Tibial artery (tissue), 4 donors: ENCODE data around the gene SHC2.
"Not testable (repeated sequence)": the region's sequence is repeated elsewhere in the genome, so short reads cannot be mapped to it uniquely, and the experiment has no call there.

ENCODE experiments used
- DNase-seq, 2 donors: peaks; one replicate each; pipeline ENCODE4 v3.0.0-alpha.2; 2019
- H3K27ac ChIP-seq, 2 donors: fragments of 200-600 bp; sonication (generic) in 1 of 2; 1 replicate in 1 of 2; 2 replicates in 1 of 2; pipeline ENCODE4 v1.5.1; 2018 to 2019; ENCODE audit warnings: mild to moderate bottlenecking in 1 of 2
- H3K27me3 ChIP-seq, 2 donors: fragments of 200-600 bp; sonication (generic) in 1 of 2; one replicate each; pipeline versions ENCODE4 v1.5.1 to v1.6.0; 2016 to 2019
- H3K36me3 ChIP-seq, 3 donors: fragments of 200-600 bp; sonication (generic) in 2 of 3; one replicate each; pipeline ENCODE4 v1.5.1; 2016 to 2019; ENCODE audit warnings: mild to moderate bottlenecking in 2 of 3
- H3K4me1 ChIP-seq, 4 donors: fragments of 200-600 bp; sonication (generic) in 2 of 4; 1 replicate in 3 of 4; 2 replicates in 1 of 4; pipeline ENCODE4 v1.5.1; 2016 to 2019
- H3K4me3 ChIP-seq, 2 donors: fragments of 200-600 bp; sonication (generic) in 1 of 2; 1 replicate in 1 of 2; 2 replicates in 1 of 2; pipeline ENCODE4 v1.5.1; 2018 to 2019; ENCODE audit warnings: mild to moderate bottlenecking in 2 of 2
- H3K9me3 ChIP-seq, 3 donors: fragments of 200-600 bp; sonication (generic) in 1 of 3; one replicate each; pipeline ENCODE4 v1.5.1; 2016 to 2019
- CTCF ChIP-seq, 2 experiments: fragments of 200-600 bp in 1 of 2; fragments of 450-650 bp in 1 of 2; IDR thresholded peaks; one replicate each; pipeline ENCODE4 v1.5.1; 2017 to 2019; ENCODE audit warnings: antibody characterized with exemption in 2 of 2, mild to moderate bottlenecking in 1 of 2, moderate library complexity in 1 of 2
- intact Hi-C: fragments of 100-400 bp; cut with DNase I; formaldehyde crosslinking; loops from one replicate; pipeline ENCODE4 v1.15.0; 2023; ENCODE audit warnings: low total_unique reads

Gene SHC2

DNA sequence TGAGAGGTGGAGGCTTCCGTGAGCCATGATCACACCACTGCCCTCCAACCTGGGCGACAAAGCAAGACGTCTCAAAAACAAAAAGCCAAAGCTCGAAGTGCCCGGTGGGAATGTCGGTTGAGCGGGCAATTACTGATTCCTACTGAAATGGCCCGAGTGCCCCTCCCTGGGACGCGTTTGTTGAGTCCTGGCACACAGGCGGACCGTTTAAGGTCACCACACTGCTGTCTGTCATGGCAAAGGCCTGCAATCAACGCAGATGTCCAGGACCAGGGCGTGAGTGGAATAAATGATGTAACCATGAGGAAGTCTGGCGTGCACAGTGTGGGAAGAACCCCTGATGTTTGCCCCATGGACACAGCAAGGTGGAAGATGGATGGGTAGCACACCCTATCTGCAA is 32.7 kb downstream of the SHC2 start:
- Histone ChIP-seq H3K36me3 (peaks cover 0 to 16% (median 0%) of the 10 kb centered on the region in 3 donors), H3K9me3 (no peaks in the 10 kb centered on the region), H3K4me1 (no peaks in the 10 kb centered on the region), H3K27ac (no peak overlapping the region), H3K4me3 (no peak overlapping the region), H3K27me3 (peaks cover 0 to 24% of the 10 kb centered on the region in 2 donors)
- TF ChIP-seq CTCF (IDR thresholded peaks at IDR 0.05), result no peak
- DNase-seq, result no peak
- intact Hi-C loops, result no loop called here

DNA sequence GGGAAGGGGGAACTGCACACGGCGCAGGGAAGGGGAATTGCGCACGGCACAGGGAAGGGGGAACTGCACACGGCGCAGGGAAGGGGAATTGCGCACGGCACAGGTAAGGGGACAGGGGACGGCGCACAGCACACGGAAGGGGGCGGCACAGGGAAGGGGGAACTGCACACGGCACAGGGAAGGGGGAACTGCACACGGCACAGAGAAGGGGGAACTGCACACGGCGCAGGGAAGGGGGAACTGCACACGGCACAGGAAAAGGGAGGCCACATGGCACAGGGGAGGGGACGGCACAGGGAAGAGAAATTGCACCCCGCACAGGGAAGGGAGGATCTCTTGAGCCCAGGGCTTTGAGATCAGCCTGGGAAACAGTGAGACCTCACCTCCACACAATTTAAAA is 33.2 kb downstream of the SHC2 start:
- DNase-seq, H3K4me3 ChIP-seq, H3K27ac ChIP-seq, H3K9me3 ChIP-seq, intact Hi-C loops, H3K4me1 ChIP-seq: not testable (repeated sequence)
- Histone ChIP-seq H3K27me3 (peaks cover 0 to 24% of the 10 kb centered on the region in 2 donors), H3K36me3 (peaks cover 0 to 16% (median 0%) of the 10 kb centered on the region in 3 donors)

DNA sequence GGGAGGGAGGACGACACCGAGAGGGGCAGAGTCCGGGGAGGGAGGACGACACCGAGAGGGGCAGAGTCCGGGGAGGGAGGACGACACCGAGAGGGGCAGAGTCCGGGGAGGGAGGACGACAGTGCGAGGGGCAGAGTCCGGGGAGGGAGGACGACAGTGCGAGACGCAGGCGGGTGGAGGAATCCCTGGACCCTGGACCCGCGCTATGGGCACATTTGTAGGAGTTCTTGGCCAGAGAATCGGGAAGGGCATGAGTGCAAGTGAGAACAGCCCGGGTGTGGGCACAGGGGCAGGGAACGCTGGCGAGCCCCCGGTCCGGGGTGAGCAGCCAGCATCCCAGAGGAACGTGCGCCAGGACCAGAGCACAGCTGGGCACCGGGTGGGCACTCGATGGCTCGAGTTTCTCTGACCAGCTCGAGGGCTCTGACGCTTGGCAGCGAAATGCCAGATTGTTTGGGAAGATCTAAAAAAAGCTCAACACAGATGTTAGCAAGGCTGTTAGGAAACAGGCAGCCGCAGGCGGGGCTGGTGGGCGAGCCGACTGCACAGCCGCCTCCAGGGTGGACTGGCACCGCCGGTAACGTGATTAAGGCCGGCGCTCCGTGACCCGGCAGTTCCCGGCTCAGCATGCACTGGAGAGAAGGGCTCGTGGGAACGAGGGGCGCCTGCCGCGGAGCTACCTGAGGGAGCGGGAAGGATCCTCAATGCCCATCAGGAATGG is 33.9 kb downstream of the SHC2 start:
- DNase-seq, result no peak
- Histone ChIP-seq H3K27ac (no peak overlapping the region), H3K4me3 (no peak overlapping the region), H3K9me3 (no peaks in the 10 kb centered on the region), H3K27me3 (peaks cover 0 to 24% of the 10 kb centered on the region in 2 donors), H3K36me3 (peaks cover 0 to 16% (median 0%) of the 10 kb centered on the region in 3 donors), H3K4me1 (no peaks in the 10 kb centered on the region)
- intact Hi-C loops, result no loop called here
- TF ChIP-seq CTCF (IDR thresholded peaks at IDR 0.05), result no peak

DNA sequence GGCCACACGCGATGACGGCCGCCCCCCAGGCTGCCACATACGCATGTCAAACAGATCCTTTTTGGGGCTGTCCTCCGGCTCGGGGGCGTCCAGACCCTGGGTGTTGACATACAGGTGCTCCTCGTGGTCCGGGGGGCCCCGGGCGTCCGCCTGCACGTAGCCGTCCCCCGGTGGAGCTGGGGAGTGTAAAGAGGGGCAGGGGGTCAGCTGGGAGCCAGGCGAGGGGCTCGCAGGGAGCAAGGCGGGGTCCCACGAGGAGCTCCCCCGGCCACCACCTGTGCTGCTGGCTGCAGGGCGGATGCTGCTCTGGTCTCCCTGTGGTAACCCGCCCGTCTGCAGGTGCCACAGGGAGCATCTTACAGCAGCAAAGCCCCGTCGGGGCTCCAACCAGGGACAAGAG is 35.8 kb downstream of the SHC2 start:
- intact Hi-C loops, result no loop called here
- Histone ChIP-seq H3K36me3 (peaks cover 0 to 16% (median 0%) of the 10 kb centered on the region in 3 donors), H3K9me3 (no peaks in the 10 kb centered on the region), H3K4me3 (no peak overlapping the region), H3K4me1 (no peaks in the 10 kb centered on the region), H3K27me3 (peaks cover 0 to 24% of the 10 kb centered on the region in 2 donors), H3K27ac (no peak overlapping the region)
- DNase-seq, result no peak
- no peak for TF ChIP-seq CTCF (IDR thresholded peaks at IDR 0.05)

GRCh38 chr19:424546-424945 is 36.3 kb downstream of the SHC2 start:
- H3K27ac ChIP-seq, result no peak overlapping the region
- DNase-seq, result no peak
- intact Hi-C loops, result no loop called here
- no peak overlapping the region for H3K4me3 ChIP-seq
- H3K27me3 ChIP-seq, result peaks cover 0 to 24% of the 10 kb centered on the region in 2 donors
- H3K36me3 ChIP-seq, result peaks cover 0 to 17% (median 0%) of the 10 kb centered on the region in 3 donors
- TF ChIP-seq CTCF (IDR thresholded peaks at IDR 0.05), result no peak
- no peaks in the 10 kb centered on the region for H3K9me3 ChIP-seq
- no peaks in the 10 kb centered on the region for H3K4me1 ChIP-seq

- TF ChIP-seq CTCF (IDR thresholded peaks at IDR 0.05), result no peak
- DNase-seq, result no peak
- H3K36me3 ChIP-seq, result peaks cover 0 to 23% (median 0%) of the 10 kb centered on the region in 3 donors
These were observed 37.0 kb downstream of the SHC2 start for GRCh38 chr19:423691-424466.

DNA sequence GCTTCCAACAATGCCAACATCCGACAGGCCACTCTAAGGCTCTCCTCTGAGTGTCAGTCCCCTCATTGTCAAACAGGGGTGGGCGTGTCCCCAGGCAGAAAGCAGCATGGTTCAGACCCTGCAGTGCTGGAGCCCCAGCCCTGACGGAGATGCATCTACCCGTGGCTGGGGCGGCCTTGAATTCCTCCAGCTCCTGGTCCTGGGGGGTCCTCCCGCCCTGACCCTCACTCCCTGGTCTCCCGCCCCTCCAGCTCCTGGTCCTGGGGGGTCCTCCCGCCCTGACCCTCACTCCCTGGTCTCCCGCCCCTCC is 38.0 kb downstream of the SHC2 start:
- peaks cover 0 to 25% (median 0%) of the 10 kb centered on the region in 3 donors for H3K36me3 ChIP-seq
- DNase-seq, H3K9me3 ChIP-seq, H3K4me3 ChIP-seq, H3K27ac ChIP-seq, intact Hi-C loops, H3K4me1 ChIP-seq: not testable (repeated sequence)
- H3K27me3 ChIP-seq, result peaks cover 0 to 30% of the 10 kb centered on the region in 2 donors

More at GRCh38 chr19:423691-424466, 37.0 kb downstream of the SHC2 start:
- peaks cover 0 to 27% of the 10 kb centered on the region in 2 donors for H3K27me3 ChIP-seq
- intact Hi-C loops, result no loop called here
- H3K27ac ChIP-seq, result no peak overlapping the region
- H3K9me3 ChIP-seq, result no peaks in the 10 kb centered on the region
- H3K4me1 ChIP-seq, result no peaks in the 10 kb centered on the region
- no peak overlapping the region for H3K4me3 ChIP-seq
